Measurements from ENCODE around the gene KSR2. TPM values are rescaled to one million over a fixed set of nuclear protein-coding genes. Genes with fewer than 3 reads are reported as not detected.

KSR2 gene
- total RNA-seq, 2 experiments from 2014 or later: 0.12 to 0.45 TPM

GRCh38 chr12:117583092-117583491 lies 385.7 kb downstream of the KSR2 start:
- H3K4me1 Mint-ChIP-seq (ENCODE audit: low read depth): no peaks in the 10 kb centered on the region
- ChIA-PET CTCF (no interaction called here), POLR2A (no interaction called here)
- no peak overlapping the region for H3K4me3 Mint-ChIP-seq
- H3K27me3 Mint-ChIP-seq: no peaks in the 10 kb centered on the region
- intact Hi-C loops (cut with micrococcal nuclease): no loop called here
- DNase-seq: no peak
- no peaks in the 10 kb centered on the region for H3K9me3 Mint-ChIP-seq
- no peak overlapping the region for H3K27ac Mint-ChIP-seq
- no peaks in the 10 kb centered on the region for H3K36me3 Mint-ChIP-seq

GRCh38 chr12:117582135-117582784 lies 386.5 kb downstream of the KSR2 start:
- intact Hi-C loops (cut with micrococcal nuclease): no loop called here
- H3K27ac Mint-ChIP-seq: no peak overlapping the region
- POLR2A ChIA-PET: no interaction called here
- H3K4me1 Mint-ChIP-seq (ENCODE audit: low read depth): no peaks in the 10 kb centered on the region
- no peak for DNase-seq
- CTCF ChIA-PET: interaction anchor here (1.1 to 1.7 kb wide), 2 partner anchors 215 to 345 kb away, joined by 3 to 7 read pairs; no protein-coding TSS in a partner anchor
- no peaks in the 10 kb centered on the region for H3K9me3 Mint-ChIP-seq
- no peaks in the 10 kb centered on the region for H3K27me3 Mint-ChIP-seq
- H3K4me3 Mint-ChIP-seq: no peak overlapping the region
- H3K36me3 Mint-ChIP-seq: no peaks in the 10 kb centered on the region

GRCh38 chr12:117580718-117581062 lies 388.1 kb downstream of the KSR2 start:
- Mint-ChIP-seq H3K27ac (no peak overlapping the region), H3K27me3 (no peaks in the 10 kb centered on the region), H3K9me3 (no peaks in the 10 kb centered on the region), H3K36me3 (no peaks in the 10 kb centered on the region), H3K4me1 (ENCODE audit: low read depth) (no peaks in the 10 kb centered on the region), H3K4me3 (no peak overlapping the region)
- intact Hi-C loops (cut with micrococcal nuclease): no loop called here
- no peak for DNase-seq
- CTCF ChIA-PET: interaction anchor here (1.2 to 1.7 kb wide), 2 partner anchors 8 to 344 kb away, joined by 4 to 7 read pairs; no protein-coding TSS in a partner anchor
- POLR2A ChIA-PET: no interaction called here

GRCh38 chr12:117580015-117580717 lies 388.6 kb downstream of the KSR2 start:
- intact Hi-C loops (cut with micrococcal nuclease): no loop called here
- ChIA-PET CTCF (interaction anchor here (1.2 kb wide), 1 partner anchor 9 kb away, joined by 4 read pairs; no protein-coding TSS in a partner anchor), POLR2A (no interaction called here)

GRCh38 chr12:117577122-117577657 lies 391.6 kb downstream of the KSR2 start:
- Mint-ChIP-seq H3K36me3 (no peaks in the 10 kb centered on the region), H3K4me3 (no peak overlapping the region), H3K27me3 (no peaks in the 10 kb centered on the region), H3K27ac (no peak overlapping the region), H3K9me3 (no peaks in the 10 kb centered on the region), H3K4me1 (ENCODE audit: low read depth) (no peaks in the 10 kb centered on the region)
- ChIA-PET CTCF (no interaction called here), POLR2A (no interaction called here)
- intact Hi-C loops (cut with micrococcal nuclease): no loop called here
- no peak for DNase-seq

More at GRCh38 chr12:117580015-117580717, 388.6 kb downstream of the KSR2 start:
- DNase-seq: no peak
- H3K27me3 Mint-ChIP-seq: no peaks in the 10 kb centered on the region
- no peaks in the 10 kb centered on the region for H3K4me1 Mint-ChIP-seq (ENCODE audit: low read depth)
- no peaks in the 10 kb centered on the region for H3K36me3 Mint-ChIP-seq
- no peak overlapping the region for H3K27ac Mint-ChIP-seq
- no peaks in the 10 kb centered on the region for H3K9me3 Mint-ChIP-seq
- H3K4me3 Mint-ChIP-seq: no peak overlapping the region

GRCh38 chr12:117576053-117576452 lies 392.7 kb downstream of the KSR2 start:
- intact Hi-C loops (cut with micrococcal nuclease): no loop called here

GRCh38 chr12:117574655-117575054 lies 394.1 kb downstream of the KSR2 start:
- Mint-ChIP-seq H3K4me1 (ENCODE audit: low read depth) (no peaks in the 10 kb centered on the region), H3K27me3 (no peaks in the 10 kb centered on the region), H3K4me3 (no peak overlapping the region), H3K36me3 (no peaks in the 10 kb centered on the region), H3K27ac (no peak overlapping the region), H3K9me3 (no peaks in the 10 kb centered on the region)
- intact Hi-C loops (cut with micrococcal nuclease): no loop called here
- no peak for DNase-seq
- POLR2A ChIA-PET: no interaction called here
- CTCF ChIA-PET: interaction anchor here (0.5 to 1.0 kb wide), 2 partner anchors 14 to 204 kb away, joined by 3 read pairs; no protein-coding TSS in a partner anchor

More at GRCh38 chr12:117576053-117576452, 392.7 kb downstream of the KSR2 start:
- DNase-seq: no peak
- ChIA-PET CTCF (no interaction called here), POLR2A (no interaction called here)
- Mint-ChIP-seq H3K36me3 (no peaks in the 10 kb centered on the region), H3K9me3 (no peaks in the 10 kb centered on the region), H3K27ac (no peak overlapping the region), H3K4me1 (ENCODE audit: low read depth) (no peaks in the 10 kb centered on the region), H3K4me3 (no peak overlapping the region), H3K27me3 (no peaks in the 10 kb centered on the region)

GRCh38 chr12:117572755-117573154 lies 396.0 kb downstream of the KSR2 start:
- H3K27me3 Mint-ChIP-seq: no peaks in the 10 kb centered on the region
- no peaks in the 10 kb centered on the region for H3K9me3 Mint-ChIP-seq
- no peaks in the 10 kb centered on the region for H3K36me3 Mint-ChIP-seq
- intact Hi-C loops (cut with micrococcal nuclease): no loop called here
- H3K4me1 Mint-ChIP-seq (ENCODE audit: low read depth): no peaks in the 10 kb centered on the region
- H3K27ac Mint-ChIP-seq: no peak overlapping the region
- DNase-seq: no peak
- H3K4me3 Mint-ChIP-seq: no peak overlapping the region
- ChIA-PET CTCF (interaction anchor here (0.8 kb wide), 1 partner anchor 15 kb away, joined by 3 read pairs; no protein-coding TSS in a partner anchor), POLR2A (no interaction called here)

- no peaks in the 10 kb centered on the region for H3K27me3 Mint-ChIP-seq
- CTCF ChIA-PET: no interaction called here
- intact Hi-C loops (cut with micrococcal nuclease): no loop called here
- DNase-seq: no peak
- H3K4me3 Mint-ChIP-seq: no peak overlapping the region
- no peak overlapping the region for H3K27ac Mint-ChIP-seq
- no peaks in the 10 kb centered on the region for H3K4me1 Mint-ChIP-seq (ENCODE audit: low read depth)
- no peaks in the 10 kb centered on the region for H3K36me3 Mint-ChIP-seq
- no peaks in the 10 kb centered on the region for H3K9me3 Mint-ChIP-seq
- POLR2A ChIA-PET: no interaction called here
Observed at GRCh38 chr12:117571321-117571720, 397.5 kb downstream of the KSR2 start.

- intact Hi-C loops (cut with micrococcal nuclease): no loop called here
Observed at GRCh38 chr12:117570608-117571007, 398.2 kb downstream of the KSR2 start.

GRCh38 chr12:117567644-117568216 lies 401.1 kb downstream of the KSR2 start:
- Mint-ChIP-seq H3K27me3 (no peaks in the 10 kb centered on the region), H3K27ac (no peak overlapping the region), H3K36me3 (no peaks in the 10 kb centered on the region), H3K9me3 (no peaks in the 10 kb centered on the region), H3K4me3 (no peak overlapping the region), H3K4me1 (ENCODE audit: low read depth) (no peaks in the 10 kb centered on the region)
- CTCF ChIA-PET: no interaction called here
- no peak for DNase-seq
- intact Hi-C loops (cut with micrococcal nuclease): no loop called here
- POLR2A ChIA-PET: no interaction called here

More at GRCh38 chr12:117570608-117571007, 398.2 kb downstream of the KSR2 start:
- no peaks in the 10 kb centered on the region for H3K27me3 Mint-ChIP-seq
- POLR2A ChIA-PET: no interaction called here
- no peaks in the 10 kb centered on the region for H3K4me1 Mint-ChIP-seq (ENCODE audit: low read depth)
- CTCF ChIA-PET: no interaction called here
- H3K4me3 Mint-ChIP-seq: no peak overlapping the region
- DNase-seq: no peak
- no peak overlapping the region for H3K27ac Mint-ChIP-seq
- H3K9me3 Mint-ChIP-seq: no peaks in the 10 kb centered on the region
- no peaks in the 10 kb centered on the region for H3K36me3 Mint-ChIP-seq

GRCh38 chr12:117564881-117565280 lies 403.9 kb downstream of the KSR2 start:
- intact Hi-C loops (cut with micrococcal nuclease): no loop called here

More at GRCh38 chr12:117564881-117565280, 403.9 kb downstream of the KSR2 start:
- H3K4me1 Mint-ChIP-seq (ENCODE audit: low read depth): no peaks in the 10 kb centered on the region
- H3K27me3 Mint-ChIP-seq: no peaks in the 10 kb centered on the region
- no peak overlapping the region for H3K27ac Mint-ChIP-seq
- DNase-seq: no peak
- no peaks in the 10 kb centered on the region for H3K9me3 Mint-ChIP-seq
- CTCF ChIA-PET: no interaction called here
- POLR2A ChIA-PET: no interaction called here
- H3K4me3 Mint-ChIP-seq: no peak overlapping the region
- no peaks in the 10 kb centered on the region for H3K36me3 Mint-ChIP-seq

Measured in activated CD4-positive, alpha-beta memory T cell treated with anti-CD3 and anti-CD28 coated beads for 36 hours (primary cell).